ENCODE measurements around the gene NME4.
"Not testable (repeated sequence)": the region's sequence is repeated elsewhere in the genome, so short reads cannot be mapped to it uniquely, and the experiment has no call there.

DNA sequence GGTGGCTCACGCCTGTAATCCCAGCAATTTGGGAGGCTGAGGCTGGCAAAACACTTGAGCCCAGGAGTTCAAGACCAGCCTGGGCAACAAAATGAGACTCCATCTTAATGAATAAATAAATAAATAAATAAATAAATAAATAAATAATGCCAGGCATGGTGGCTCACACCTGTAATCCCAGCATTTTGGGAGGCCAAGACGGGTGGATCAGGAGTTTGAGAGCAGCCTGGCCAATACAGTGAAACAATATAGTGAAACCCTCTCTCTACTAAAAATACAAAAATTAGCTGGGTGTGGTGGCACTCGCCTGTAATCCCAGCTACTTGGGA, 18.1 kb downstream of the NME4 start:
- TF ChIP-seq, protein P1, sequence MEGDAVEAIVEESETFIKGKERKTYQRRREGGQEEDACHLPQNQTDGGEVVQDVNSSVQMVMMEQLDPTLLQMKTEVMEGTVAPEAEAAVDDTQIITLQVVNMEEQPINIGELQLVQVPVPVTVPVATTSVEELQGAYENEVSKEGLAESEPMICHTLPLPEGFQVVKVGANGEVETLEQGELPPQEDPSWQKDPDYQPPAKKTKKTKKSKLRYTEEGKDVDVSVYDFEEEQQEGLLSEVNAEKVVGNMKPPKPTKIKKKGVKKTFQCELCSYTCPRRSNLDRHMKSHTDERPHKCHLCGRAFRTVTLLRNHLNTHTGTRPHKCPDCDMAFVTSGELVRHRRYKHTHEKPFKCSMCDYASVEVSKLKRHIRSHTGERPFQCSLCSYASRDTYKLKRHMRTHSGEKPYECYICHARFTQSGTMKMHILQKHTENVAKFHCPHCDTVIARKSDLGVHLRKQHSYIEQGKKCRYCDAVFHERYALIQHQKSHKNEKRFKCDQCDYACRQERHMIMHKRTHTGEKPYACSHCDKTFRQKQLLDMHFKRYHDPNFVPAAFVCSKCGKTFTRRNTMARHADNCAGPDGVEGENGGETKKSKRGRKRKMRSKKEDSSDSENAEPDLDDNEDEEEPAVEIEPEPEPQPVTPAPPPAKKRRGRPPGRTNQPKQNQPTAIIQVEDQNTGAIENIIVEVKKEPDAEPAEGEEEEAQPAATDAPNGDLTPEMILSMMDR (IDR thresholded peaks at IDR 0.05), result not testable (repeated sequence)
- TF ChIP-seq POLR2A, EP300 (IDR thresholded peaks at IDR 0.05): not testable (repeated sequence)

Measured in tibial nerve (tissue), 4 donors.